K562 (cell line): ENCODE measurements around the gene SPNS1. TPM values are rescaled to one million over a fixed set of nuclear protein-coding genes. Genes with fewer than 3 reads are reported as not detected.
A peak's percentile ranks its signal among the peaks of the same experiment; 100 is the strongest.

Source experiments
- ATAC-seq: fragments of 200-7000 bp; cut with Tn5 transposase; 3 replicates; pipeline ENCODE4 v1.9.1; 2020; ENCODE audit warnings: moderate library complexity
- BruUV-seq: library from RNA; stranded (reverse); fragments of 400-500 nt; replicated peaks from 2 replicates; lab custom pipeline; 2021; lab: Mats Ljungman, UMichigan
- CTCF ChIA-PET: fragments of 300-600 bp; formaldehyde crosslinking; extraction: SDS; loops from one replicate; lab custom pipeline; 2021; ENCODE audit warnings: low intra/inter-chr PET ratio; lab: Yijun Ruan, JAX
- POLR2A ChIA-PET: fragments of 300-600, 350-650 bp; sonication (Branson Sonifier 250); formaldehyde crosslinking; extraction: SDS; loops from one replicate; lab custom pipeline; 2021; ENCODE audit warnings: antibody characterized with exemption, inconsistent platforms; lab: Yijun Ruan, JAX
- DNase-seq, 4 experiments: peaks; one replicate each; pipeline versions ENCODE4 v3.0.0 to v3.0.0-alpha.2; 2011 to 2018; ENCODE audit warnings: low spot score in 3 of 4, mixed read lengths in 3 of 4; ENCODE audit errors: extremely low read depth in 1 of 4
- FAIRE-seq: peaks from 2 replicates; lab custom pipeline; 2011; peaks lifted over from hg19 to GRCh38; lab: Jason Lieb, UNC
- H2AFZ ChIP-seq: 2 replicates; pipeline ENCODE4 v1.6.0; 2011; ENCODE audit warnings: low read depth, low read length, control low read depth, inconsistent platforms
- H3K27ac ChIP-seq: fragments of 200-600 bp; 3 replicates; pipeline ENCODE4 v1.8.0; 2011; ENCODE audit warnings: low read depth, mild to moderate bottlenecking, control low read depth, inconsistent platforms, low read length, moderate library complexity, mixed read lengths; ENCODE audit errors: extremely low read depth
- H3K27me3 ChIP-seq, 2 experiments: fragments of 300-600 bp in 1 of 2; 2 replicates in 1 of 2; 3 replicates in 1 of 2; pipeline versions ENCODE4 v1.6.0 to v1.8.0; 2011; ENCODE audit warnings: inconsistent platforms in 2 of 2, low read length in 2 of 2, mild to moderate bottlenecking in 1 of 2, mixed read lengths in 1 of 2, moderate library complexity in 1 of 2; ENCODE audit not compliant: control insufficient read depth in 2 of 2, insufficient read depth in 2 of 2
- H3K36me3 ChIP-seq: fragments of 300-600 bp; 3 replicates; pipeline ENCODE4 v1.8.0; 2011; ENCODE audit warnings: mild to moderate bottlenecking, low read length, inconsistent platforms; ENCODE audit not compliant: control insufficient read depth, insufficient read depth
- H3K4me1 ChIP-seq, 2 experiments: fragments of 200-600 bp in 1 of 2; replicated peaks in 1 of 2; 2 replicates in 1 of 2; 3 replicates in 1 of 2; pipeline versions ENCODE4 v1.5.1 to v1.8.0; 2011; ENCODE audit warnings: inconsistent platforms in 2 of 2, low read length in 2 of 2, mild to moderate bottlenecking in 1 of 2, mixed read lengths in 1 of 2, moderate library complexity in 1 of 2; ENCODE audit not compliant: control insufficient read depth in 2 of 2, insufficient read depth in 2 of 2
- H3K4me2 ChIP-seq: 2 replicates; pipeline ENCODE4 v1.6.1; 2011; ENCODE audit warnings: low read length, control low read depth, inconsistent platforms, mixed read lengths; ENCODE audit not compliant: insufficient read depth
- H3K4me3 ChIP-seq: fragments of 200-600 bp; sonication (generic), shearing (Covaris generic); 2 replicates; pipeline ENCODE4 v1.5.1; 2016; ENCODE audit warnings: control low read depth, inconsistent platforms
- H3K79me2 ChIP-seq: fragments of 200-600 bp; 3 replicates; pipeline ENCODE4 v1.8.0; 2011; ENCODE audit warnings: low read length, inconsistent platforms; ENCODE audit not compliant: control insufficient read depth, insufficient read depth
- H3K9ac ChIP-seq, 2 experiments: 2 replicates each; pipeline versions ENCODE4 v1.6.0 to v1.6.1; 2011; ENCODE audit warnings: low read depth in 2 of 2, low read length in 2 of 2, control low read depth in 1 of 2, inconsistent platforms in 1 of 2, mild to moderate bottlenecking in 1 of 2, mixed read lengths in 1 of 2; ENCODE audit not compliant: insufficient read depth in 1 of 2
- H3K9me1 ChIP-seq: one replicate; pipeline ENCODE4 v1.6.0; 2011; ENCODE audit warnings: inconsistent platforms, mild to moderate bottlenecking, low read length, moderate library complexity; ENCODE audit not compliant: control insufficient read depth, insufficient read depth
- H3K9me3 ChIP-seq: replicated peaks from 2 replicates; pipeline ENCODE4 v1.5.1; 2011; ENCODE audit warnings: low read depth, low read length, inconsistent platforms; ENCODE audit not compliant: control insufficient read depth, insufficient read depth
- H4K20me1 ChIP-seq: replicated peaks from 2 replicates; pipeline ENCODE4 v1.6.1; 2011; ENCODE audit warnings: low read length, inconsistent platforms, mixed read lengths; ENCODE audit not compliant: control insufficient read depth, insufficient read depth
- ARID3A ChIP-seq: IDR thresholded peaks from 2 replicates; pipeline ENCODE4 v1.6.1; 2012; ENCODE audit warnings: low read depth, low read length, improper control_type of control experiment, borderline replicate concordance
- C11orf30 ChIP-seq: fragments of 450-650 bp; IDR thresholded peaks from 2 replicates; pipeline ENCODE4 v1.6.1; 2016; ENCODE audit warnings: low read depth, mild to moderate bottlenecking
- HMGN3 ChIP-seq: IDR thresholded peaks from 2 replicates; pipeline ENCODE4 v1.6.1; 2011; ENCODE audit warnings: borderline replicate concordance, low read depth, mild to moderate bottlenecking, mixed read lengths, low read length; ENCODE audit not compliant: insufficient read length; ENCODE audit errors: extremely low read depth
- HNRNPK ChIP-seq: fragments of 200-400 bp; formaldehyde crosslinking; IDR thresholded peaks from one replicate; pipeline ENCODE4 v1.6.1; 2018; ENCODE audit warnings: mild to moderate bottlenecking, low read depth, low read length; ENCODE audit not compliant: poor library complexity, severe bottlenecking
- NBN ChIP-seq: fragments of 450-650 bp; IDR thresholded peaks from 2 replicates; pipeline ENCODE4 v1.6.1; 2016; ENCODE audit warnings: low read depth, mild to moderate bottlenecking
- PCBP1 ChIP-seq: fragments of 200-400 bp; formaldehyde crosslinking; IDR thresholded peaks from 2 replicates; pipeline ENCODE4 v1.6.1; 2018; ENCODE audit warnings: mild to moderate bottlenecking, low read depth, low read length; ENCODE audit not compliant: poor library complexity, severe bottlenecking
- PHF8 ChIP-seq: fragments of 200-600 bp; sonication (generic); IDR thresholded peaks from 2 replicates; pipeline ENCODE4 v1.6.1; 2012; ENCODE audit warnings: mixed run types, mild to moderate bottlenecking, inconsistent platforms, low read length, moderate library complexity, borderline replicate concordance
- PML ChIP-seq: IDR thresholded peaks from 2 replicates; pipeline ENCODE4 v1.6.1; 2012; ENCODE audit warnings: low read length, inconsistent platforms
- POLR2G ChIP-seq: fragments of 200-400 bp; formaldehyde crosslinking; IDR thresholded peaks from 2 replicates; pipeline ENCODE4 v1.6.1; 2017; ENCODE audit warnings: low read depth, mild to moderate bottlenecking, antibody characterized with exemption, low read length, moderate library complexity
- SMC3 ChIP-seq: conservative IDR thresholded peaks from 2 replicates; pipeline ENCODE4 v1.6.1; 2011; ENCODE audit warnings: low read depth, low read length, improper control_type of control experiment; ENCODE audit not compliant: insufficient read depth
- SP1 ChIP-seq: sonication (generic); formaldehyde crosslinking; IDR thresholded peaks from 2 replicates; pipeline ENCODE4 v1.8.1; 2022; ENCODE audit warnings: mild to moderate bottlenecking, missing genetic modification reagents
- SRSF3 ChIP-seq: fragments of 200-400 bp; formaldehyde crosslinking; IDR thresholded peaks from 2 replicates; pipeline ENCODE4 v1.6.1; 2016; ENCODE audit warnings: mild to moderate bottlenecking, low read length, moderate library complexity; ENCODE audit not compliant: insufficient read depth
- TCF7 ChIP-seq: sonication (generic); IDR thresholded peaks from 2 replicates; pipeline ENCODE4 v1.6.1; 2016; ENCODE audit warnings: antibody characterized with exemption, borderline replicate concordance
- THRAP3 ChIP-seq: fragments of 450-650 bp; IDR thresholded peaks from 2 replicates; pipeline ENCODE4 v1.6.1; 2016; ENCODE audit warnings: mild to moderate bottlenecking, inconsistent platforms, borderline replicate concordance
- ZFX ChIP-seq: sonication (generic); formaldehyde crosslinking; IDR thresholded peaks from 2 replicates; pipeline ENCODE4 v1.8.0; 2022; ENCODE audit warnings: mild to moderate bottlenecking, missing genetic modification reagents, moderate library complexity
- ZNF316 ChIP-seq: fragments of 450-650 bp; IDR thresholded peaks from 2 replicates; pipeline ENCODE4 v1.6.1; 2016
- ZNF518B ChIP-seq: fragments of 250-450 bp; sonication (Bioruptor Pico); IDR thresholded peaks from 2 replicates; pipeline ENCODE4 v1.5.0; 2021; ENCODE audit warnings: mild to moderate bottlenecking, moderate library complexity
- ZNF584 ChIP-seq: fragments of 200-800 bp; sonication (Bioruptor generic); IDR thresholded peaks from 2 replicates; pipeline ENCODE4 v1.6.1; 2016; ENCODE audit warnings: low read depth, mild to moderate bottlenecking, missing genetic modification characterization, missing compliant biosample characterization
- WGBS: fragments of 100-300 bp; shearing (Covaris generic); methylation state at CpG from one replicate; pipeline ENCODE4 v1.1.6; 2016; ENCODE audit warnings: low coverage, mixed read lengths; ENCODE audit not compliant: insufficient coverage; ENCODE audit errors: missing lambda C conversion rate; 5-methylcytosine and 5-hydroxymethylcytosine counted together
- in situ Hi-C: fragments of 300-500 bp; cut with MboI; formaldehyde crosslinking; loops from 4 replicates; pipeline ENCODE4 v1.15.0; 2018; ENCODE audit warnings: inconsistent platforms, mixed read lengths
- intact Hi-C: fragments of 100-400 bp; cut with micrococcal nuclease; formaldehyde crosslinking; loops from 2 replicates; pipeline ENCODE4 v1.14.2; 2022
- polyA plus RNA-seq, 8 experiments: library from polyadenylated mRNA; depleted of rRNA in 4 of 8; stranded (reverse) in 5 of 8; unstranded in 3 of 8; fragments of >200 nt; fragmentation: Nextera tagmentation in 2 of 8; fragmentation: Illumina TruSeq in 1 of 8; extraction: Ambion mirVana in 2 of 8; extraction: Trizol in 1 of 8; gene quantifications; 2 replicates each; pipeline versions ENCODE4 v1.2.1 to v1.2.3, GENCODE V29; 2011 to 2014; ENCODE audit warnings: inconsistent platforms in 1 of 8, missing spikeins in 1 of 8
- total RNA-seq, 7 experiments: library from RNA; depleted of rRNA in 6 of 7; stranded (reverse); fragments of >200 nt in 6 of 7; fragmentation: Illumina TruSeq in 2 of 7; extraction: Trizol in 2 of 7; gene quantifications; 2 replicates each; pipeline versions ENCODE4 v1.2.1 to v1.2.3, GENCODE V29; 2011 to 2021; ENCODE audit warnings: low replicate concordance in 1 of 7

Gene SPNS1
- total and polyA plus RNA-seq, 9 of the 15 experiments (the other 6 are each of a cell fraction or from before 2014, with no cell fraction given), result 0.58 to 64.9 (median 13.7) TPM

GRCh38 chr16:28936784-28937155 lies 37.8 kb upstream of the SPNS1 start:
- no peak for FAIRE-seq
- H3K9me3 ChIP-seq, result no peaks in the 10 kb centered on the region
- ChIA-PET CTCF (interaction anchor here (1.4 kb wide), 1 partner anchor 9 kb away, joined by 4 read pairs; no protein-coding TSS in a partner anchor), POLR2A (interaction anchor here (0.7 to 1.2 kb wide), 6 partner anchors 9 to 102 kb away, joined by 3 to 5 read pairs (median 4); partner anchors contain the start of gene SH2B1)
- peak overlapping the region; percentile 55; the same call in 1 of the 3 replicates for H3K27ac ChIP-seq
- H3K4me3 ChIP-seq, result no peak overlapping the region
- peak overlapping the region; percentile 44 to 49; a peak in 2 of 4 replicates for H3K9ac ChIP-seq
- no peaks in the 10 kb centered on the region for H4K20me1 ChIP-seq
- peak overlapping the region; percentile 89 for H2AFZ ChIP-seq
- no peaks in the 10 kb centered on the region for H3K9me1 ChIP-seq
- peaks cover 9% of the 10 kb centered on the region for H3K79me2 ChIP-seq
- DNase-seq, result no peak
- intact Hi-C loops (loop anchor here (5.0 kb wide), 1 partner anchor 54 kb away; no protein-coding TSS in a partner anchor), in situ Hi-C loops (loop anchor here (25.0 kb wide), 1 partner anchor 499 kb away; no protein-coding TSS in a partner anchor)
- no peak for ATAC-seq
- BruUV-seq, result no TSS peak
- H3K4me2 ChIP-seq, result peak overlapping the region; percentile 58; the same call in 1 of the 2 replicates
- peaks cover 8 to 46% of the 10 kb centered on the region in 2 experiments; a peak in 4 of 5 replicates for H3K4me1 ChIP-seq
- 50% methylated on average over 24 of the region's 26 CpGs for WGBS
- no peaks in the 10 kb centered on the region for H3K27me3 ChIP-seq
- no peaks in the 10 kb centered on the region for H3K36me3 ChIP-seq
- TF ChIP-seq SMC3, result no peak
- TF ChIP-seq ZFX, result peak; percentile 78
- TF ChIP-seq SRSF3, result no peak
- no peak for TF ChIP-seq ZNF316
- peak; percentile 3 for TF ChIP-seq HMGN3
- peak; percentile 9; the same call in 1 of the 2 replicates for TF ChIP-seq POLR2G
- no peak for TF ChIP-seq HNRNPK
- peak; percentile 65; the same call in 1 of the 2 replicates for TF ChIP-seq SP1 (CRISPR knock-in tag)
- no peak for TF ChIP-seq NBN
- no peak for TF ChIP-seq C11orf30
- TF ChIP-seq PCBP1, result no peak
- no peak for TF ChIP-seq ZNF518B (CRISPR knock-in tag)
- TF ChIP-seq PML, result no peak
- 0 out of 2 replicates have a peak, but pooled peaks have one; percentile 42 for TF ChIP-seq TCF7
- TF ChIP-seq ARID3A, result no peak
- no peak for TF ChIP-seq THRAP3
- no peak for TF ChIP-seq ZNF584 (CRISPR knock-in tag)
- peak; percentile 6; the same call in 1 of the 2 replicates for TF ChIP-seq PHF8
